ENCODE data around the gene TTYH2. TPM values are rescaled to one million over a fixed set of nuclear protein-coding genes. Genes with fewer than 3 reads are reported as not detected.

The TTYH2 gene
- total RNA-seq (2022), result 4.6 and 5.4 TPM in 2 replicates
- percentile 33 among the genes with signal in this experiment for Bru-seq, nascent RNA
- percentile 37 among the genes with signal in this experiment for BruChase-seq, experiment 1, labeled RNA remaining after a 2-hour chase
- BruChase-seq, experiment 2, labeled RNA remaining after a 6-hour chase, result percentile 39 among the genes with signal in this experiment
- long read RNA-seq, transcript TTYH2-201 (14 exons, 3,490 nt), result major isoform, 9 of 13 reads
- long read RNA-seq, partial matches to known transcripts, result 3 of 13 reads
- long read RNA-seq, other reads (novel, unspliced or antisense), result 0 of 13 reads

DNA sequence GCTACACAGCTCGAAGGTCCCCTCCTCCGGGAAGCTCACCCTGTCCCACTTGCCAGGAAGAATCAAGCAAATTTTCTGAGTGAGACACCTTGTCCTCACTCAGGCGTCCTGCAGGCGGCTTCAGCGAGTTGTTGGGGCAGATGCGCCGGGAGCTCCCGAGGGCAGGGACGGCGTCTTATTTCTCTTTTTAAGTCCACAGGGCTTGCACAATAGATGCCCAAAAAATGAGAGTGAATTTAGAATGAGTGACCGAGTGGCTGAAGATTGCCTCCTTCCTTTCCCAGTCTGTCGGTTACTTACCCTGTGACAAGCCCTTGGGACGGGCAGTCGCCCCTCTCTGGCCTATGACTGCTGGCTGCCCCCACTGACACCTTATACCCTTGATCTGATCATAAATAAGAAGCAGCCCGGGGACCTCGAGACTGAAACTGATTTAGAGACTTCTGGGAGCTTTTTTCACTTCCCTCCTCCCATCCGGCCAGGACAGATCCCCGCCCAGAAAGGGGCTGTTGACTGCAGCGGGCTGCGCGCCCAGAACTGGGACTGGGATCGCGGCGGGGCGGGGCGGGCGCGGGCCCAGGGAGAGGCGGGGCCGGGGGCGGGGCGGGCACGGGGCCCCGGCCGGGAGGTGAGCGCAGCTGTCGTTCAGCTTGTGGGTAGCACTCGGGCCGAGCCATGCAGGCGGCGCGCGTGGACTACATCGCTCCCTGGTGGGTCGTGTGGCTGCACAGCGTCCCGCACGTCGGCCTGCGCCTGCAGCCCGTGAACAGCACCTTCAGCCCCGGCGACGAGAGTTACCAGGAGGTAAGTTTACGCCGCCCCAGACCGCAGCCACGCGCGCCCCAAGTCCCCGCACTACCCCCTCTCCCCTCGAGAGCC lies at the start of gene TTYH2:
Gene TTYH2, plus strand, starts transcription at position 659 of the 879 bp plus-strand sequence. Its CDS starts 17 bp downstream, at position 676.
- H3K27me3 ChIP-seq (replicated peaks; ENCODE audit: control insufficient read depth, insufficient read depth, low read length), result no peaks in the 10 kb centered on the region
- H3K4me3 Mint-ChIP-seq (ENCODE audit: unreplicated experiment), result peak within 1 kb of the TSS; percentile 76
- H3K36me3 Mint-ChIP-seq (ENCODE audit: insufficient read depth, unreplicated experiment), result peaks cover 54% of the 10 kb centered on the region
- peak; percentile 86 to 88 for DNase-seq
- POLR2A ChIA-PET, result interaction anchor here (1.6 kb wide), 1 partner anchor 10 kb away, joined by 6 read pairs; the partner anchor contains the start of gene RPL38
- no peaks in the 10 kb centered on the region for H3K9me3 ChIP-seq
- BruUV-seq (replicated peaks), result no TSS peak
- H3K4me1 Mint-ChIP-seq (ENCODE audit: low read depth, unreplicated experiment), result peaks cover 26% of the 10 kb centered on the region
- intact Hi-C loops (cut with micrococcal nuclease; ENCODE audit: unreplicated experiment), result loop anchor here (2.0 to 10.0 kb wide), 2 partner anchors 84 to 152 kb away; partner anchors contain the start of genes BTBD17 and GPR142
- no peak for TF ChIP-seq CTCF (IDR thresholded peaks at IDR 0.05; ENCODE audit: insufficient read depth in 1 of 2, low read depth in 1 of 2, low read length in 1 of 2, severe bottlenecking in 1 of 2, unreplicated experiment in 1 of 2)
- peaks cover 2% of the 10 kb centered on the region; the same call in 1 of the 2 replicates for H3K36me3 ChIP-seq (ENCODE audit: control insufficient read depth, insufficient read depth, low read length)
- H3K4me1 ChIP-seq, result peaks cover 21% of the 10 kb centered on the region
- H3K9me3 Mint-ChIP-seq (ENCODE audit: unreplicated experiment), result no peaks in the 10 kb centered on the region
- H3K4me3 ChIP-seq (ENCODE audit: low read depth, low read length), result peak within 1 kb of the TSS; percentile 67
- peak within 1 kb of the TSS; percentile 83 for H3K27ac Mint-ChIP-seq (ENCODE audit: unreplicated experiment)
- CTCF ChIA-PET, result interaction anchor here (0.8 to 1.4 kb wide), 4 partner anchors 14 to 155 kb away, joined by 3 to 6 read pairs (median 5); no protein-coding TSS in a partner anchor
- no peaks in the 10 kb centered on the region for H3K27me3 Mint-ChIP-seq (ENCODE audit: insufficient read depth, unreplicated experiment)

DNA sequence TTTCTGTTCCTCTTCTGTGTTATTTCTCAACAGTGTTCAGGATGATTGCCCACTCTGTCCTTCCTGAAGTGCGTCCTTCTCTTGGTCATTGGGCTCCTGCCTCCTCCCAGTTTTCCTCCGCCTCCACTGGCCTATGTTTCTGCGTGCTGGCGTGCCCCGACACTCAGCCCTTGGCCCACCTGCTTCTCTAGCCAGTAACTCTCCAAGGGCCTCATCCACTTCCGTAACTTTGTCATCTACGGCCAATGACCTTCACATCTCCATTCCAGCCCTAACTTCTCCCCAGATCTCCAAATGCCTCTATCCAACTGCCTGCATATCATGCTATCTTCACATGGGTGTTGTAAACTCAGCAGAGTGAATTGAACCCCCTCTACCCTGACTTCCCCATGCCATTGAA lies 49.5 kb upstream of the TTYH2 start:
- POLR2A ChIA-PET, result no interaction called here
- Histone ChIP-seq H3K9me3 (no peaks in the 10 kb centered on the region), H3K4me3 (ENCODE audit: low read depth, low read length) (no peak overlapping the region), H3K36me3 (ENCODE audit: control insufficient read depth, insufficient read depth, low read length) (no peaks in the 10 kb centered on the region), H3K27me3 (replicated peaks; ENCODE audit: control insufficient read depth, insufficient read depth, low read length) (no peaks in the 10 kb centered on the region), H3K4me1 (no peaks in the 10 kb centered on the region)
- no peak overlapping the region for H3K4me3 Mint-ChIP-seq (ENCODE audit: unreplicated experiment)
- no TSS peak for BruUV-seq (replicated peaks)
- TF ChIP-seq CTCF (IDR thresholded peaks at IDR 0.05; ENCODE audit: insufficient read depth in 1 of 2, low read depth in 1 of 2, low read length in 1 of 2, severe bottlenecking in 1 of 2, unreplicated experiment in 1 of 2), result no peak
- DNase-seq, result no peak
- CTCF ChIA-PET, result no interaction called here
- no peaks in the 10 kb centered on the region for H3K4me1 Mint-ChIP-seq (ENCODE audit: low read depth, unreplicated experiment)
- intact Hi-C loops (cut with micrococcal nuclease; ENCODE audit: unreplicated experiment), result no loop called here
- H3K9me3 Mint-ChIP-seq (ENCODE audit: unreplicated experiment), result no peaks in the 10 kb centered on the region
- H3K36me3 Mint-ChIP-seq (ENCODE audit: insufficient read depth, unreplicated experiment), result no peaks in the 10 kb centered on the region
- H3K27me3 Mint-ChIP-seq (ENCODE audit: insufficient read depth, unreplicated experiment), result peaks cover 13% of the 10 kb centered on the region
- H3K27ac Mint-ChIP-seq (ENCODE audit: unreplicated experiment), result no peak overlapping the region

- no peak overlapping the region for H3K27ac Mint-ChIP-seq (ENCODE audit: unreplicated experiment)
- ChIA-PET CTCF (no interaction called here), POLR2A (no interaction called here)
- Histone ChIP-seq H3K36me3 (ENCODE audit: control insufficient read depth, insufficient read depth, low read length) (no peaks in the 10 kb centered on the region), H3K9me3 (no peaks in the 10 kb centered on the region), H3K27me3 (replicated peaks; ENCODE audit: control insufficient read depth, insufficient read depth, low read length) (no peaks in the 10 kb centered on the region), H3K4me1 (no peaks in the 10 kb centered on the region), H3K4me3 (ENCODE audit: low read depth, low read length) (no peak overlapping the region)
- TF ChIP-seq CTCF (IDR thresholded peaks at IDR 0.05; ENCODE audit: insufficient read depth in 1 of 2, low read depth in 1 of 2, low read length in 1 of 2, severe bottlenecking in 1 of 2, unreplicated experiment in 1 of 2), result no peak
- intact Hi-C loops (cut with micrococcal nuclease; ENCODE audit: unreplicated experiment), result no loop called here
- BruUV-seq (replicated peaks), result no TSS peak
- H3K36me3 Mint-ChIP-seq (ENCODE audit: insufficient read depth, unreplicated experiment), result no peaks in the 10 kb centered on the region
- peaks cover 17% of the 10 kb centered on the region for H3K27me3 Mint-ChIP-seq (ENCODE audit: insufficient read depth, unreplicated experiment)
- H3K4me1 Mint-ChIP-seq (ENCODE audit: low read depth, unreplicated experiment), result no peaks in the 10 kb centered on the region
- DNase-seq, result peak in 1 of 2 experiments; percentile 11
- H3K4me3 Mint-ChIP-seq (ENCODE audit: unreplicated experiment), result no peak overlapping the region
- no peaks in the 10 kb centered on the region for H3K9me3 Mint-ChIP-seq (ENCODE audit: unreplicated experiment)
Observed at GRCh38 chr17:74164446-74165045, 48.8 kb upstream of the TTYH2 start.
